Sigmoid colon (tissue), 7 donors: ENCODE measurements around the gene SP1. TPM values are rescaled to one million over a fixed set of nuclear protein-coding genes. Genes with fewer than 3 reads are reported as not detected.

ENCODE experiments used
- DNase-seq: peaks from one replicate; pipeline ENCODE4 v3.0.0-alpha.2; 2019
- H3K27ac ChIP-seq, 4 donors: fragments of 200-600 bp; sonication (generic); one replicate each; pipeline ENCODE4 v1.5.1; 2016 to 2019; ENCODE audit warnings: mild to moderate bottlenecking in 1 of 4
- H3K27me3 ChIP-seq, 3 donors: fragments of 200-600 bp; sonication (generic); one replicate each; pipeline ENCODE4 v1.5.1; 2019; ENCODE audit warnings: mild to moderate bottlenecking in 1 of 3
- H3K36me3 ChIP-seq, 4 donors: fragments of 200-600 bp; sonication (generic); one replicate each; pipeline ENCODE4 v1.5.1; 2016 to 2019
- H3K4me1 ChIP-seq, 4 donors: fragments of 200-600 bp; sonication (generic); one replicate each; pipeline ENCODE4 v1.5.1; 2017 to 2019
- H3K4me3 ChIP-seq, 4 donors: fragments of 200-600 bp; sonication (generic); one replicate each; pipeline ENCODE4 v1.5.1; 2017 to 2019; ENCODE audit warnings: mild to moderate bottlenecking in 2 of 4, moderate library complexity in 1 of 4
- H3K9me3 ChIP-seq, 4 donors: fragments of 200-600 bp in 3 of 4; sonication (generic) in 3 of 4; one replicate each; pipeline versions ENCODE4 v1.5.1 to v1.6.1; 2013 to 2019
- EP300 ChIP-seq, 4 donors: sonication (generic); formaldehyde crosslinking; IDR thresholded peaks; one replicate each; pipeline ENCODE4 v1.6.1; 2017; ENCODE audit warnings: antibody characterized with exemption in 4 of 4
- POLR2A ChIP-seq, 2 donors: fragments of 450-650 bp; IDR thresholded peaks; one replicate each; pipeline ENCODE4 v1.6.1; 2016; ENCODE audit warnings: antibody characterized with exemption in 2 of 2, mild to moderate bottlenecking in 2 of 2, moderate library complexity in 2 of 2
- POLR2AphosphoS5 ChIP-seq, 4 donors: sonication (generic); formaldehyde crosslinking; IDR thresholded peaks; one replicate each; pipeline ENCODE4 v1.6.1; 2017; ENCODE audit warnings: antibody characterized with exemption in 4 of 4
- WGBS, 2 donors: extraction: QIAGEN DNeasy Blood & Tissue Kit; methylation state at CpG; one replicate each; pipeline ENCODE4 v1.1.7; 2013; 5-methylcytosine and 5-hydroxymethylcytosine counted together
- intact Hi-C: fragments of 100-400 bp; cut with DNase I; formaldehyde crosslinking; loops from one replicate; pipeline ENCODE4 v1.15.1; 2023
- polyA plus RNA-seq, 3 donors: library from polyadenylated mRNA; stranded (reverse); fragments of 200-250 nt; gene quantifications; one replicate each; pipeline ENCODE4 v1.2.3, GENCODE V29; 2013
- total RNA-seq, 4 donors: library from RNA; depleted of rRNA; stranded (reverse); fragments of >200 nt; gene quantifications; one replicate each; pipeline ENCODE4 v1.1.0, GENCODE V29; 2016
- TF ChIP-seq, protein P1 (sequence below), 4 experiments: fragments of 450-650 bp in 3 of 4; fragments of 200-600 bp in 1 of 4; IDR thresholded peaks; one replicate each; pipeline ENCODE4 v1.5.1; 2016 to 2019; ENCODE audit warnings: antibody characterized with exemption in 4 of 4, mild to moderate bottlenecking in 3 of 4, moderate library complexity in 2 of 4
- donor health status: healthy with polysubstance abuse.
- donor health status: Bipolar disorder and iron deficiency.
- donor health status: healthy.

SP1 gene
- total and polyA plus RNA-seq, 7 donors = 11.4 to 69.8 (median 53.2) TPM

DNA sequence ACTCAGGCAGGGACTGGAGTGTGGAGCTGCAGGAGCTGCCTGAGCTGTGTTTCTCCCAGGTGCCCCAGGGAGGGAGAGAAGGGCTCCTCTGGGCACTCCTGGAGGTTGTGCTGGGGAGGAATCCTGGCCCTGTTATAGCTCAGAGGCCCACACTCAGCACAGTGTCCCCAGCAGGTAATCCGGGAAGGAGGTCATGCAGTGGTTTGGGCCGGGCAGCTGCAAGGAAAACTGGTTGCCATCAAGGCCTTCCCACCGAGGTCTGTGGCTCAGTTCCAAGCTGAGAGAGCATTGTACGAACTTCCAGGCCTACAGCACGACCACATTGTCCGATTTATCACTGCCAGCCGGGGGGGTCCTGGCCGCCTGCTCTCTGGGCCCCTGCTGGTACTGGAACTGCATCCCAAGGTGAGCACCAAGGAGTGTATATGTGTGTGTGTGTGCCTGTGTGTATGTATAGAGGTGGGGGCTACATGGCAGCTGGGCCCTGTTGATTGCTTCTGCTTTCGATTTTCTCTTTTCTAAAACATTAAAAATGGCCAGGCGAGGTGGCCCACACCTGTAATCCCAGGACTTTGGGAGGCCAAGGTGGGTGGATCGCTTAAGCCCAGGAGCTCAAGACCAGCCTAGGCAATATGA, 45.7 kb downstream of the SP1 start:
- WGBS, 2 donors = 85 to 88% methylated on average over 11 of the region's 11 CpGs
- intact Hi-C loops = no loop called here
- peaks cover 0 to 9% (median 8%) of the 10 kb centered on the region in 4 donors for H3K4me1 ChIP-seq
- H3K9me3 ChIP-seq = no peaks in the 10 kb centered on the region
- no peaks in the 10 kb centered on the region for H3K27me3 ChIP-seq
- no peaks in the 10 kb centered on the region for H3K36me3 ChIP-seq
- no peak for DNase-seq
- TF ChIP-seq EP300 (IDR thresholded peaks at IDR 0.05) = no peak
- TF ChIP-seq, protein P1, sequence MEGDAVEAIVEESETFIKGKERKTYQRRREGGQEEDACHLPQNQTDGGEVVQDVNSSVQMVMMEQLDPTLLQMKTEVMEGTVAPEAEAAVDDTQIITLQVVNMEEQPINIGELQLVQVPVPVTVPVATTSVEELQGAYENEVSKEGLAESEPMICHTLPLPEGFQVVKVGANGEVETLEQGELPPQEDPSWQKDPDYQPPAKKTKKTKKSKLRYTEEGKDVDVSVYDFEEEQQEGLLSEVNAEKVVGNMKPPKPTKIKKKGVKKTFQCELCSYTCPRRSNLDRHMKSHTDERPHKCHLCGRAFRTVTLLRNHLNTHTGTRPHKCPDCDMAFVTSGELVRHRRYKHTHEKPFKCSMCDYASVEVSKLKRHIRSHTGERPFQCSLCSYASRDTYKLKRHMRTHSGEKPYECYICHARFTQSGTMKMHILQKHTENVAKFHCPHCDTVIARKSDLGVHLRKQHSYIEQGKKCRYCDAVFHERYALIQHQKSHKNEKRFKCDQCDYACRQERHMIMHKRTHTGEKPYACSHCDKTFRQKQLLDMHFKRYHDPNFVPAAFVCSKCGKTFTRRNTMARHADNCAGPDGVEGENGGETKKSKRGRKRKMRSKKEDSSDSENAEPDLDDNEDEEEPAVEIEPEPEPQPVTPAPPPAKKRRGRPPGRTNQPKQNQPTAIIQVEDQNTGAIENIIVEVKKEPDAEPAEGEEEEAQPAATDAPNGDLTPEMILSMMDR (IDR thresholded peaks at IDR 0.05) = no peak
- TF ChIP-seq POLR2AphosphoS5 (IDR thresholded peaks at IDR 0.05) = no peak
- TF ChIP-seq POLR2A (IDR thresholded peaks at IDR 0.05) = no peak
- no peak overlapping the region for H3K4me3 ChIP-seq
- H3K27ac ChIP-seq = no peak overlapping the region

DNA sequence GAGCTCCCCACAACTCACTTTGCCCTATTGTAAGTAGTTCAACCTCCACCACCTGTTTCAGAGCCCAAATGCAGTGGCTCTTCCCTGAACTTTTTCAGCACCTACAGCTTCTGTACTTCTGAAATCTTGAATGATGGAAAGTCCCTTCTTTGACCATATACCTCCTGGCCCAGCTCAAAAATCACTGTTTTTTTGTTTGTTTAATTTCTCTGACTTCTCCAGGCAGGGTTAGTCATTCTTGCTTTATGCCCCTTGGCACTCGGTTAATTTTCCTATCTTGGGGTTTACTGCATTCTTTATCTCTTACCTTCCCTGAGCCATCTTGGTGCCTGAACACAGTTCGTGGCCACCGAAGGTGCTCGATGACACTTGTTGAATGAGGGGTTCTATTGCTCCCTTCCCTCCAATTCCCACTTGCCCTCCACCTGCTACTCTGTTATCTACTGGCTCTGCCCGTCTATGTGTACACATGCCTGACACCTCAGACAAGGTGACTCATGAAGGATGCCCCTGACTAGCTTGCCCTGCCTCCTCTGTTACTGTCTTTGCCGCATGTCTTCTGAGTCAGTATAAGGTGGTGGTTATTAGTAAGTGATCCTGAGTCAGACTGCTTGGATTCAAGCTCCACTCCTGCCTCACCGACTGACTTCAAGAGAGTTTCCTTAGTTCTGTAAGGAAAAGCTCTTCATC, 48.1 kb downstream of the SP1 start:
- H3K4me1 ChIP-seq = no peaks in the 10 kb centered on the region
- no peaks in the 10 kb centered on the region for H3K27me3 ChIP-seq
- H3K27ac ChIP-seq = no peak overlapping the region
- H3K4me3 ChIP-seq = no peak overlapping the region
- H3K9me3 ChIP-seq = no peaks in the 10 kb centered on the region
- intact Hi-C loops = no loop called here
- TF ChIP-seq POLR2AphosphoS5 (IDR thresholded peaks at IDR 0.05) (no peak), POLR2A (IDR thresholded peaks at IDR 0.05) (no peak), EP300 (IDR thresholded peaks at IDR 0.05) (no peak)
- TF ChIP-seq, protein P1 (IDR thresholded peaks at IDR 0.05) = no peak
- WGBS, 2 donors = 65 to 86% methylated on average over 7 of the region's 7 CpGs
- no peaks in the 10 kb centered on the region for H3K36me3 ChIP-seq
- no peak for DNase-seq

DNA sequence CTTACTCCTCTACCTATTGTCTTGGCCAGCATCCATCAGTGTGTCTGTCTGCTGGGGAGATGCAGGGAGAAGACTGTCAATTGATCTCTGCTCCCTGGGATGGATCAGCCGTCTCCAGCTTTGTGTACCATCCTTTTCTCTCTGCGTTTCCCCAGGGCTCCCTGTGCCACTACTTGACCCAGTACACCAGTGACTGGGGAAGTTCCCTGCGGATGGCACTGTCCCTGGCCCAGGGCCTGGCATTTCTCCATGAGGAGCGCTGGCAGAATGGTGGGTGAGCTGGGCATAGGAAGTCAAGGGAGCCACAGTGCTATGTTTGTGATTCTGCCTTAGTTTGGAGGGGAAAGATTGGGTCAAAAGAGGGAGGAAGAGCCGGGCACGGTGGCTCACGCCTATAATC, 48.8 kb downstream of the SP1 start:
- H3K27ac ChIP-seq = no peak overlapping the region
- TF ChIP-seq, protein P1 (IDR thresholded peaks at IDR 0.05) = no peak
- TF ChIP-seq POLR2A (IDR thresholded peaks at IDR 0.05) = no peak
- no peak for TF ChIP-seq POLR2AphosphoS5 (IDR thresholded peaks at IDR 0.05)
- TF ChIP-seq EP300 (IDR thresholded peaks at IDR 0.05) = no peak
- H3K4me3 ChIP-seq = no peak overlapping the region
- no peaks in the 10 kb centered on the region for H3K27me3 ChIP-seq
- DNase-seq = no peak
- intact Hi-C loops = no loop called here
- no peaks in the 10 kb centered on the region for H3K9me3 ChIP-seq
- no peaks in the 10 kb centered on the region for H3K4me1 ChIP-seq
- H3K36me3 ChIP-seq = no peaks in the 10 kb centered on the region
- WGBS, 2 donors = 96% methylated on average over 7 of the region's 7 CpGs

DNA sequence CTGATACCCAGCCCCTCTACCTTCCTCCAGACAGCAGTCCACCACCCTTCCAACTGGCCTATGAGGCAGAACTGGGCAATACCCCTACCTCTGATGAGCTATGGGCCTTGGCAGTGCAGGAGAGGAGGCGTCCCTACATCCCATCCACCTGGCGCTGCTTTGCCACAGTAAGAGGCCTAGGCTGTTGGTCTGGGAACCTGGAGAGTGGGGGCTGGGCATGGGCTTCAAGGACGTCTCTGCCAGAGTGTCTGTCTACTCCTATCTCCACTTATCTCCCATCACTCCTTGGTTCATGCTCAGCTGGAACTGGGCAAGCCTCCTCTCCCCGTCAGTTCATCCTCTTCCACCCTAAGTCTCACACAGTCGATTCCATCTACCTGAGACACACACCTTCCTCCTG, 50.1 kb downstream of the SP1 start:
- no peaks in the 10 kb centered on the region for H3K4me1 ChIP-seq
- 89 to 90% methylated on average over 5 of the region's 5 CpGs for WGBS, 2 donors
- TF ChIP-seq, protein P1 (IDR thresholded peaks at IDR 0.05) = no peak
- TF ChIP-seq POLR2AphosphoS5 (IDR thresholded peaks at IDR 0.05) = no peak
- no peak for TF ChIP-seq EP300 (IDR thresholded peaks at IDR 0.05)
- no peak for TF ChIP-seq POLR2A (IDR thresholded peaks at IDR 0.05)
- intact Hi-C loops = no loop called here
- H3K36me3 ChIP-seq = no peaks in the 10 kb centered on the region
- no peak overlapping the region for H3K4me3 ChIP-seq
- no peaks in the 10 kb centered on the region for H3K9me3 ChIP-seq
- peak; percentile 52 for DNase-seq
- H3K27me3 ChIP-seq = no peaks in the 10 kb centered on the region
- H3K27ac ChIP-seq = no peak overlapping the region
